Measurements from ENCODE around the gene ABCA7. TPM values are rescaled to one million over a fixed set of nuclear protein-coding genes. Genes with fewer than 3 reads are reported as not detected.

Gene ABCA7
- total RNA-seq, 1 experiment from 2014 or later, result 18.2 TPM

DNA sequence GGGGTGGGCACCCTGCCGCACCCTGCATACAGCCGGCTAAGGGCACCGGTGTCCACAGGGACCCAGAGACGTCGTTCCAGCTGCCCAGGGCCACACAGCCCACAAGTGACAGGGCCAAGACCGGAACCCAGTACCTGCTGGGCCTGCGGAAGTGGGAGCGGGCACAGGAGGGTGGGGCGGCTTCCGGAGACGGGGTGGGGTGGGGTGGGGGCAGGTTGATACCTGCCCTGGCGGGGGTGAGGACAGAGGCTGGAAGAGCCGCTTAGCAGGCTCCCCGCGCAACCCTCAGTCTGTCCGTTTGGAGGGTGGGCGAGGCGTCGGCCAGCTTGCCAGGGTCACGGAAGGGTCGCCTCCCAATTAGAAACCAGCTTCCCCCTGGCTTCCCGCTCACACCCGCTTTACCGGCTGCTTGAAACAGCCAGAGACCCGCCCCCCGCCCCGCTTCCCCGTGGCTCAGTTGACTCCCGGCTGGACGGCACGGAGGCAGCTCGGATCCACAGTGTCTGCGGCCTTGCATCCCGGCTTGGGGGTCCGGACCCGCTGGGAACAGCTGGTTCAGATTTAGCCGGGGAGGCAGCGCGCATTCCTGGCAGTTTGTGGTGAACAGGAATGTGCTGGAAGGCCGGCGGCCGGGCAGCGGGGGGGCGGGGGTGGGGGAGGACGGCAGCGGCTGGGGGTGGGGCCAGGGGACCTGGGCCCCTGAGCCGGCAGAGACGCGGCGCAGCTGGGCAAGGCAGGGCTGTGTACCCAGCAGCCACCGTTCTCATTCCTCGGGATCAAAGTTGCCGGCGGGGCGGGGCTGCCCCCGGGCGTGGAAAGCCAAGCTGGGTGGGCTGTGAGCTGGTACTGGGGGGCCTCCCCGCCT, 11.6 kb upstream of the ABCA7 start:
- H3K4me3 Mint-ChIP-seq (ENCODE audit: unreplicated experiment), result peak overlapping the region; percentile 86
- intact Hi-C loops (cut with micrococcal nuclease), result no loop called here
- H3K9me3 Mint-ChIP-seq (ENCODE audit: unreplicated experiment), result no peaks in the 10 kb centered on the region
- ChIA-PET POLR2A (interaction anchor here (0.5 to 5.8 kb wide), 17 partner anchors 9 to 286 kb away, joined by 3 to 97 read pairs (median 11); partner anchors contain the start of genes ABCA7, ARHGAP45, CIRBP and GPX4), CTCF (interaction anchor here (1.1 to 1.3 kb wide), 3 partner anchors 10 to 213 kb away, joined by 3 to 5 read pairs (median 3); partner anchors contain the start of gene ARHGAP45)
- peaks cover 41% of the 10 kb centered on the region for H3K36me3 Mint-ChIP-seq (ENCODE audit: insufficient read depth, unreplicated experiment)
- H3K27me3 Mint-ChIP-seq (ENCODE audit: insufficient read depth, unreplicated experiment), result no peaks in the 10 kb centered on the region
- H3K27ac Mint-ChIP-seq (ENCODE audit: low read depth, unreplicated experiment), result peak overlapping the region; percentile 66
- peaks cover 12% of the 10 kb centered on the region for H3K4me1 Mint-ChIP-seq (ENCODE audit: insufficient read depth, unreplicated experiment)
- TF ChIP-seq, protein P1, sequence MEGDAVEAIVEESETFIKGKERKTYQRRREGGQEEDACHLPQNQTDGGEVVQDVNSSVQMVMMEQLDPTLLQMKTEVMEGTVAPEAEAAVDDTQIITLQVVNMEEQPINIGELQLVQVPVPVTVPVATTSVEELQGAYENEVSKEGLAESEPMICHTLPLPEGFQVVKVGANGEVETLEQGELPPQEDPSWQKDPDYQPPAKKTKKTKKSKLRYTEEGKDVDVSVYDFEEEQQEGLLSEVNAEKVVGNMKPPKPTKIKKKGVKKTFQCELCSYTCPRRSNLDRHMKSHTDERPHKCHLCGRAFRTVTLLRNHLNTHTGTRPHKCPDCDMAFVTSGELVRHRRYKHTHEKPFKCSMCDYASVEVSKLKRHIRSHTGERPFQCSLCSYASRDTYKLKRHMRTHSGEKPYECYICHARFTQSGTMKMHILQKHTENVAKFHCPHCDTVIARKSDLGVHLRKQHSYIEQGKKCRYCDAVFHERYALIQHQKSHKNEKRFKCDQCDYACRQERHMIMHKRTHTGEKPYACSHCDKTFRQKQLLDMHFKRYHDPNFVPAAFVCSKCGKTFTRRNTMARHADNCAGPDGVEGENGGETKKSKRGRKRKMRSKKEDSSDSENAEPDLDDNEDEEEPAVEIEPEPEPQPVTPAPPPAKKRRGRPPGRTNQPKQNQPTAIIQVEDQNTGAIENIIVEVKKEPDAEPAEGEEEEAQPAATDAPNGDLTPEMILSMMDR (IDR thresholded peaks at IDR 0.05; ENCODE audit: unreplicated experiment), result no peak
- DNase-seq (ENCODE audit: unreplicated experiment), result peak; percentile 80
- BruUV-seq (replicated peaks), result no TSS peak

DNA sequence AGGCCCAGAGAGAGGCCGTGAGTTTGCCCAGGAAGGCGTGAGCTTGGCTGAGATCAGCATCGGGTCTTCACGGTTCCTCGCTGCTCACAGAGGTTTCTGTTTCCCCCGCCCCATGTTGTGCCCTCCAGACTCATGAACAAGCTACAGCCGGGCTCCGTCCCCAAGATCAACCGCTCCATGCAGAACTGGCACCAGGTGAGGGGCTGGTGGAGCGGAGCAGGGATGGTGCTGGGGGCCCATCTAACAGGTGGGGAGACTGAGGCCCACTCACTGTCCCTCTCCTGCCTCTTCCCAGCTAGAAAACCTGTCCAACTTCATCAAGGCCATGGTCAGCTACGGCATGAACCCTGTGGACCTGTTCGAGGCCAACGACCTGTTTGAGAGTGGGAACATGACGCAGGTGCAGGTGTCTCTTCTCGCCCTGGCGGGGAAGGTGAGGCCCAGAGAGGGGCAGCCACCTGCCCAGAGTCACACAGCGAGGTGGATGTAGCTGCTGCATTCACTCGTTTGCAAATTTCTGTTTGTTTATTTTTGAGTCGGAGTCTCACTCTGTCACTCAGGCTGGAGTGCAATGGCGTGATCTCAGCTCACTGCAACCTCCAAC, 7.5 kb upstream of the ABCA7 start:
- Mint-ChIP-seq H3K4me3 (ENCODE audit: unreplicated experiment) (no peak overlapping the region), H3K27me3 (ENCODE audit: insufficient read depth, unreplicated experiment) (no peaks in the 10 kb centered on the region), H3K36me3 (ENCODE audit: insufficient read depth, unreplicated experiment) (peaks cover 68% of the 10 kb centered on the region), H3K27ac (ENCODE audit: low read depth, unreplicated experiment) (no peak overlapping the region), H3K4me1 (ENCODE audit: insufficient read depth, unreplicated experiment) (peaks cover 16% of the 10 kb centered on the region), H3K9me3 (ENCODE audit: unreplicated experiment) (no peaks in the 10 kb centered on the region)
- TF ChIP-seq, protein P1 (IDR thresholded peaks at IDR 0.05; ENCODE audit: unreplicated experiment), result no peak
- BruUV-seq (replicated peaks), result no TSS peak
- CTCF ChIA-PET, result interaction anchor here (0.9 to 1.2 kb wide), 2 partner anchors 25 to 32 kb away, joined by 3 to 4 read pairs; no protein-coding TSS in a partner anchor
- intact Hi-C loops (cut with micrococcal nuclease), result no loop called here
- DNase-seq (ENCODE audit: unreplicated experiment), result no peak
- POLR2A ChIA-PET, result interaction anchor here (0.6 kb wide), 1 partner anchor 208 kb away, joined by 4 read pairs; no protein-coding TSS in a partner anchor

DNA sequence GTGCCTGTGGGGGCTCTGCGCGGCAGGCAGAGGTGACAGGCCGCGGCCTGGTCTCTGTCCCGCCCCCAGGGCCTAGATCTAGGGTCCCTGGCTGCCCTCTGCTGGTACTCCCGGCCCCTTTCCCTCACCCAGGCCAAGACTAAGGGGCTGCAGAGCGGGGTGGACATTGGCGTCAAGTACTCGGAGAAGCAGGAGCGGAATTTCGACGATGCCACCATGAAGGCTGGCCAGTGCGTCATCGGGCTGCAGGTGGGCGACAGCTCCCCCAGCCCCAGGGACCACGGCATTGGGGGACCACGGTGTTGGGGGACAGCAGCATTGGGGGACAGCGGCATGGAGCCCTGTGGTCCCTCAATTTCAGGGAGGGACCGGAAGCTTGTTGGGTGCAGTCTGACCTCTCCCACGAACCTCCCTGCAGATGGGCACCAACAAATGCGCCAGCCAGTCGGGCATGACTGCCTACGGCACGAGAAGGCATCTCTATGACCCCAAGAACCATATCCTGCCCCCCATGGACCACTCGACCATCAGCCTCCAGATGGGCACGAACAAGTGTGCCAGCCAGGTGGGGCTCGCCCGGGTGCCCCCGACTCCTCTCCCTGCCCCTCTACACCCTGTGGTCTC, 3.8 kb upstream of the ABCA7 start:
- TF ChIP-seq, protein P1 (IDR thresholded peaks at IDR 0.05; ENCODE audit: unreplicated experiment), result no peak
- Mint-ChIP-seq H3K36me3 (ENCODE audit: insufficient read depth, unreplicated experiment) (peaks cover 77% of the 10 kb centered on the region), H3K4me3 (ENCODE audit: unreplicated experiment) (no peak overlapping the region), H3K4me1 (ENCODE audit: insufficient read depth, unreplicated experiment) (peaks cover 10% of the 10 kb centered on the region), H3K27me3 (ENCODE audit: insufficient read depth, unreplicated experiment) (no peaks in the 10 kb centered on the region), H3K9me3 (ENCODE audit: unreplicated experiment) (no peaks in the 10 kb centered on the region), H3K27ac (ENCODE audit: low read depth, unreplicated experiment) (peak overlapping the region; percentile 27)
- DNase-seq (ENCODE audit: unreplicated experiment), result no peak
- intact Hi-C loops (cut with micrococcal nuclease), result no loop called here
- ChIA-PET POLR2A (interaction anchor here (0.7 to 5.1 kb wide), 2 partner anchors 8 to 15 kb away, joined by 3 to 97 read pairs; partner anchors contain the start of genes CNN2 and RNU6-2), CTCF (interaction anchor here (0.7 kb wide), 1 partner anchor 440 kb away, joined by 3 read pairs; no protein-coding TSS in a partner anchor)
- no TSS peak for BruUV-seq (replicated peaks)

All from MCF 10A (cell line).